Hippocampal formation (tissue), 2 donors: ENCODE measurements around the gene ARHGEF7.

Experiments used
- DNase-seq, 2 donors: peaks; one replicate each; lab custom pipeline; 2025; lab: John Stamatoyannopoulos, UW

ARHGEF7 gene

DNA sequence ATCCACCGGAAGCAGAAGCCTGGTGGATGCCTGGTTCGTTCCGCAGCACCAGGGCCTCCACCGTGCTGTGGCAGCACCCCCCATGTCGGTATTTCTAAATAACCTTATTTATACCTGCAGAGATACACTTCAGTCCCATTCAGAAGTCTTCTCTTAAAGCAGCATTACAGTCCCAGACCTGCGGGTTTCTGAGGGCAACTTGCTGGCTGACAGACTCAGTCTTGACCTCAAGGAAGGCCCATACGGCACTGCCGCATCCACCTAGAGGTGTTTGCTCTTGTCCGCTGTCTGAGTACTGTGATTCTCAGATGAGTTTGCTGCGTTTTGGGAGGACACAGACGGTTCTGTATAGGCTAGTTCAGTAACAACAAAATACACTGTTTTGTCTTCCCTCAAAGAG, 188.4 kb downstream of the ARHGEF7 start:
- DNase-seq = no peak

DNA sequence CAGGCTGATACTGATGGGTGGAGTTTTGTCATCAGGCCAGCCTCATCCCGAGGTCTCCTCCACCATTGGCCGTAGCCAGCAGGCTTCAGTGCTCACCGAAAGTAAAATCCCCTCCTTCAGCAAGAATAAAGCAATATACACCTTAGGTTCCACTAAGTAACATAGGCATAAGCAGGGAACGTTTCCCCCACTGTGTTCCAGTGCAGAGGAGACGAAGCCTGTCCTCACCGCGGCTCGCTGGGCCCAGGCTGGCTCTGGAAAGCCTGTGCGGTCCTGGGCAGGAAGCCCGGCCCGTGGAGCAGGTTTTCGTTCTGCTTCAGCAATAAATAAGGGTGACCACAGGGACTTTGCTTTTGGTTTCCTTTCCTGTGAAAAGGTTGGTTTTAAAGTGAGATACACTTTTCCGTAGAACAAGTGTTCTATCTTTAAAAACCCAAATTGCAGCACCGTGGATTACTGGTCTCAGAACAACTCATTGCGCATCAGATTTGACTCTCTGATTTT, 189.0 kb downstream of the ARHGEF7 start:
- no peak for DNase-seq

DNA sequence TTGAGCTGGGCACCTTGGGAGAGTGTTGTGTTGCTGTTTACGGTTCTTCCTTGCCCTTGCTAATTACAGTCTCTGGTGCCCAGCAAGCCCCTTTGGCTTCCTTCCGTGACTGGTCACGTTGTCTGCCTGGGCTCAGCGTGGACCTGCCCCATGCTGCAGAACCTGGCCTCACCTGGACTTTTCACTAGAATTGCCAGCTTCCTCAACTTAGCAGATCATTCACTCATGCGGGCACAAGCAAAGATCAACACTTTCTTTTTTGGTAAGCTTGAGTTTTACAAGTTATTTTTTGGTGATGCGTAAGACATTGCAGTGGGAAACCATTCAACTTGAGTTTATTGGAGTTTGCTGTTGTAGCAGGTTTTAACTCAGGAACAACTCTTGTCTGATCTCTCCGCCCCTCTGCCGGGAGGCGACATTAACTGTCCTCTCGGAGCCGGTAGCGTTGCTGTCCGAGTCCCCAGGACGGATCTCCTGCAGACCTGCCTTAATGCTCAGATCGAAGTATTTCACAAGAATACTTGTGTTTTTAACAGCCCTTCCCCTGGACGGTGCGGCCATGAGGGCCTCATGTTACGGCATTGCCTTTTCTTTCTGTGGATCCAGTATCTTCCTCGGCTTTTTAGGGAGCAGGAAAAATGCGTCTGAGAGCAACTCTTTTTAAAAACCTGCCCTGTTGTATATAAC, 189.6 kb downstream of the ARHGEF7 start:
- no peak for DNase-seq

DNA sequence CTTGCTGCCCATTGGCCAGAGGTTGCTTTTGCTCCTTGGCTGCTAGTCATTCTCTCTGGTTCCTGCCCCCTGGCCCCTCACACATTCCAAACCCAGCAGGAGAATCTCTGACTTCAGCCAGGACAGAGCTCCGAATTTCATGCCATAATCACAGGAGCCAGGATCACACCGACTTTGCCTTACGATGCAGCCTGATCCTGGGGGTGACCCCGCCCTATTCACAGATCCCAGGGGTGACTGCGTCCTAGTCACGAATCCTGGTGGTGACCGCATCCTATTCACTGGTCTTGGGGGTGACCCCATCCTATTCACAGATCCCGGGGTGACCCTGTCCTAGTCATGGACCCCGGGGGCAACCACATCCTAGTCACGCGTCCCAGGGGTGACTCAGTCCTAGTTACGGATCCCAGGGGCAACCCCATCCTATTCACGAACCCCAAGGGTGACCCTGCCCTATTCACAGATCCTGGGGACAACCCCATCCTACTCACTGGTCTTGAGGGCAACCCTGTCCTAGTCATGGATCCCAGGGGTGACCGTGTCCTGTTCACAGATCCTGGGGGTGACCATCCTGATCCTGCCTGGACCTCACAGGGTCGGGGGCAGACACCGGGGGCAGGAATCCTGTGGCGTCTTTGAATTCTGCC, 198.0 kb downstream of the ARHGEF7 start:
- DNase-seq = no peak

DNA sequence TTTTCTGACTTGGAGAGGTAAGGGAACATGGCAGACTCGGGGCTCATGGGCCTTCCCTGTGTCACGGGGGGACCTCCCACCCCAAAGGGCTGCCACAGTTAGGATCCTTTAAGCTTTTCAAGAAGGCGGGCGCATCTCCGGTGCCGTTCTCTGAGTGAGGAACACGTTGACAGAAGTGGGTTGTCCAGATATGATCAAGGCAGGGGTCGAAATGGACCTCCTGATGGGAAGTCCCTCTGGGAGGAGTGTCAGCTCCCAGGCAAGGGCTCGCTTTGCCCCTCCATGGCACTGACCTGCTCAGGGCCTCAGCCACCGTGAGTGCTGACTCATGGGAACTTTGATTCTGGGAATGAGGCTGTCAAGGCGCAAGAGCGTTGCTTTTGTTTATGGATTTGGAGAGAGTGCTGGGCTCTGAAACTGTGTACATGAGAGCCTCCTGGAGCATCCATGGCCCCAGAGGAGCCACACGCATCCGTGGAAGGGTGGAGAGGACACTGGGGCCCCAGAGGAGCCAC, 198.9 kb downstream of the ARHGEF7 start:
- no peak for DNase-seq

DNA sequence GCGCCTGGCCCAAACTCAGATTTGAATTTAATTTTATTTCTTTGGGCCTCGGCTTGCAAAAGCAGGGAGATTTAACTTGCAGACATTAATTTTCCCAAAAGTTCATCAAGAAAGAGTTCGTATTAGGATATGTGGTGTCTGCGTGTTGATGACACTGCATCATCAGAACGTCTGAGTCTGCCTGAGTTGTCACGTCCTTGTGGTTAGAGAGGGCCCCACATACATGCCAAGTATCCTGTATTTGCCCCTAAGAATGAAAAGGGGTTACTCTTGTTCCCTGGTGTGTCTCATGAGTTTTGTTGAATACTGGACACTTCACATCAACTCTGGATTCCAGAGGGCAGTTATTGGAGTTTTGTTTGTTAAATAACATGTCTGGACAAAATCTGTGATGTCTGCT, 199.7 kb downstream of the ARHGEF7 start:
- no peak for DNase-seq

DNA sequence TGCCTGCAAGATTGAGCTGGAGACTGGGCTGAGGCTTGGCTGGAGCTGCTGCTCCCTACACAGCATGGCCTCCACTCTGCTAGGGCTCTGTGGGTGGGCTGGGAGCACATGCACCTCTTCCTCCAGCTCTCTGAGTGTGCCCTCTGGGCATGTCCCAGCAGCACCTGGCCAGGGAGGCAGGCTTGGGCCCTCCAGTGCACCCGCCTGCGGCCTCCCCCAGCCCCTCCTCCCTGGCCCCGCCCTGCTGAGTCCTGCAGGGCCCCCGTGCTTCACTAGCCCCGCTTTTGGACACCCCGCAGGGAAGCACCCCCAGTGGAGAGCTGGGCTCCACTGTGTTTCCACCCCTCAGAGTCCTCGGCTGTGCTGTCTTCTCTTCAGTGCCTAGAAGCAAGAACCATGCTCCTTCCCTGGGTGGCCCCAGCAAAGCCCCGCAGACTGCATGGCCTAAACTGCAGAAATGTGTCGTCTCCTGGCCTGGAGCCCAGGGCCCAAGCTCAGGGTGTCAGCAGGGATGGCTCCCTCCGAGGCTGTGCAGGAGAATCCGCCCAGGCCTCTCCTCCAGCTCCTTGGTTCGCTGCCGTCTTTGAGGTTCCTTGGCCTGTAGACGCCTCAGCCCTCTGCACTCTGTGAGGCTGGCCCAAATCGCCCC, 200.4 kb downstream of the ARHGEF7 start:
- no peak for DNase-seq

DNA sequence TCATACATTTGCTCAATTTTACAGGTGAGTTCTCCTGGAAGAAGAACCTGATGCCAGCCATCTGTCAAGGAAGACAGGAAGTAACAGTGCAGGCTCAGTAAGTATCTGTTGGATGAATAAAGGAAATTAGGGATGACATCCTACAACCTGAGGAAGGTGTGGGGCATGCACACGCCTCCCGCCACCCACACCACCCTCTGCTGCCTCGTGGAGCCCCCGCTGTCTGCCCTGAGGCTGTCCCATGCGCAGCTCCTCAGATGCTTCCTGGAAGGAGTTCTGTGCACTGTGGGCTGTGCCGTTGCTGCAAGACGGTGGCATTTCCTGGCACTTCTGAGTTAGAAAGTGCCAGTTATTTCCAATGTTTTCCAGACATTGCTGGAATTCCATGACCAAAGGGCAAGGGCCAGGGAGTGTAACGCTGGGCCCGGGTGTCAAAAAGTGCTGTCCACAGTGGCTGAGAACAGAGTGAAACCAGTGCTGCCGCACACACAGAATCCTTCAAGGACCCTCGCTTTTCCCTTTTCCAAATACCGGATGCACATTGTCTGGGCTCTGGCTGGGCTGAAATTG, 201.1 kb downstream of the ARHGEF7 start:
- no peak for DNase-seq

DNA sequence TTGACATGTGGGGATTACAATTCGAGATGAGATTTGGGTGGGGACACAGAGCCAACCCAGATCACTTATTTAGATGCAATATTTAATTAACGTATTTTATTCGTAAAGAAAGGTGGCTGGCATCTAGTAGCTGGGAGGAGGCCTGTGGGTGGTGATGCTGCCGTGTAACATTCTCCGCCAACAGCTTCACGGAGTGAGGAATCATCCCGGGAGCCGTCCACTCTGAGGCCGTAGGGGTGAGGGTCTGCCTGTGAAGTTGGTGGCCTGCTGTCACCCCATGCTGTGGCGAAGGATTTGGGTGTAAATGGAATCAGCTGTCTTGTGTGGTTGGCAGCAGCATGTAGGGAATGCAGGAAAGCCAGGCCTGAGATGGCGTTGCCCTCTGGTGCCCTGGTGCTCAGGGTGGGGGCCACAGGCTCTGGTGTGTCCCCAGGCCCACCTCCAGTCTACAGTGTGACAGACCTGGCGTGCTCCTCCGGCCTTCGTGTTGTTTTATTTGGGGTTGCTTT, 202.0 kb downstream of the ARHGEF7 start:
- DNase-seq = no peak

DNA sequence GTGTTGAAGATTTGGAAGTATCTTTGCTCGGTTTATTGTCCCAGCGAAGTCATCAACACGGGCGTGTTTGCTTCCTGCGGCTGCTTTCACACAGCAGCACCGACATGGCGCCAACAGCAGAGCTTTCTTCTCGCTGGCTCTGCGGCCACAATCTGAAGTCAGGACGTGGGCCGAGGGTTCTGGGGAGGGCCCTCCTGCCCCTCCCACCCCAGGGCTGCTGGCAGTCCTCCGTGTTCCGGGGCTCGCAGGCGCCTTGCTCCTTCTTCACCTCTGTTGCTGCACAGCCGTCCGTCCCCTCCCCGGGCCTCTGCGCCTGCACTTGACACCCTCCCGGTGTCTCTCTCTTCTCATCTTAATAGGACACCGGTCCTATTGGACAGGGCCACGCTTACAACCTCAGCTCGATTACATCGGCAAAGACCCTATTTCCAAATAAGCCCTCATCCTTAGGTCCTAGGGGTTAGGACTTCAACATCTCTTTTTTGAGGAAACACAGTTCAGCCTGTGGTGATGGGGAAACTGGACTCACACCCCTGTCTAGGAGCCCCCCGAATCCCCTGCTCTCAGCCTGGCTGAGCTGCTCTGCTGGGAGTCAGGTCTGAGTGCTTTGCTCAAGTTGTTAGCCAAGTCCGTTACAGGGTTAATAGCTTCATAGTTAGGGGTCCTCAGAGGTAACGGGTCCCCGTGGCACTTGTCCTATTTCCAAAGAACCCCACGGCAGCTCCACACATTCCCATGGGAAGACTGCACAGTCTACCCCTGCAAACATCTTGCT, 202.6 kb downstream of the ARHGEF7 start:
- DNase-seq = no peak

DNA sequence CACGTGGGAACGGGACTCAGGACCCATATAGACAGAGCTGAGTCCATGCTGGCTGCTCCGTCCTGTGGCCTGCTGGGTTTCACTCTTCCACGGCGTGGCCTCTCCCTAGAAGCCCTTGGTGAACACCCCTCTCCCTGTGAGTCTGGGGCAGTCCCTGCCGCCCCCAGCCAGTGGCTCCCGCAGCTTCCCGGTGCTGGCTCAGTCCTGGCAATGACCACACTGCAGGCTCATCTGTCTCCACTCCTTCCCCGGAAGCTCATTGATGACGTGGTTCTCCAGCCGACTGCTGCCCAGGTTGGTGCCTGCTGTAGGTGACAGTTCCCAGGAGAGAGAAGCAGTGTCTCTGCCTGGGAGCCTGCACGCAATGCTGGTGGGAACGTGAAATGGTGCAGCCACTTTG, 203.3 kb downstream of the ARHGEF7 start:
- no peak for DNase-seq

DNA sequence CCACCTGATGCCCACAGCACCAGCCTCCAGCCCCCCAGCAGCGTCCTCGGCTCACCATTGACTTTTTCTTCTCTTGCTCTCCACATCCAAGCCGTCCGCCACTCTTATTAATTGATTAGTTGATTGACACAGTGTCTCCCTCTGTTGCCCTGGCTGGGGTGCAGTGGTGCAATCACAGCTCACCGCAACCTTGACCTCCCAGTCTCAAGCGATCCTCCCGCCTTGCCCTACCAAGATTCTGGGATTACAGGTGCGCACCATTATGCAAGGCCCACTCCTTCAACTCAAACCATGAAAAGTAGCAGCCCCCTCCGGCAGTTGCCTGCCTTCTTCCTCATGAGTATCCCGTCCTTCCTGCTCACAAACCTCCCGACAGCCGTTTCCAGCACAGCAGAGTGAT, 204.4 kb downstream of the ARHGEF7 start:
- DNase-seq = no peak

DNA sequence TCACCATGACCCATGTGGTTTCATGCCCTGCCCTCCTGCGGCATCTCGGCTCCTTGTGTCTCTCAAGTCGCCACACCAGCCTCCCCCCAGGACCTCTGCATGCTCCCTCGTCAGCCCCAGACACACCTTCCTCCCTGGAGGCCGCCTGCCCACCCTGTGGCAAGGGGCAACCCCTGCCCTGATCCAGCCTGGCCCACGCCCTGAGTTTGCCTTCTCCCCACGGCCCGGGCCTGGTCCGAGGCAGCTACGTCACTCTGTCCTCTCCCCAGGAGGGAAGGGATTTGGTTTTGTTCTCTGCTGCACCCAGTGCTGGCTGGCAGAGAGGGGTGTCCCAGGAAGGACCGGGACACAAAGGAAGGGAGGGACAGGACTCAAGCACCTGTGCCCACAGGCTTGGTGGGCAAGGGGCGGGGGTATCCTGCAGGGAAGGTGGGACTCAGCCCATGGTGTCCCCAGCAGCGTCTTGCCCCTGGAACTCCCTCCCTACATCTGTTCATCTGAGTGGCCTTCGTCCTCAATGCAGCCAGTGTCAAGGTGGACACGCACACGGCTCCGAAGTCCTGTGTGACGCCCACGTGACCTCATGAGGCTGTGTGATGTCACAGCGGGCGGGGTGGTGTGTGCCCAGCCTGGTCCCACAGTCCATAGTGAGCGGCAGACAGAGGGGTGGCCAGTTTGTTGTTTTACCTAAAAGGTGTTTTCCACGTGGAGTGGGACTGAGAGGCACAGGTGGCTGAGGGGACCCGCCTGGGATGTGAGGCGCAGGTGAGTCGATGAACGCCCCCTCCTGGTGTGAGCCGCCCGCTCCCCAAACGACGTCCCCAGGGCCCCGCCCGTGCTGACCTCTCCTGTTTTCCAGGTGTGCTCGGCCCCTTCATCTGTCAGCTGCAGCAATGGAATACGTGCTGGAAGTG, 205.1 kb downstream of the ARHGEF7 start, which contains the start of gene TEX29:
TEX29 (plus strand) TSS at position 645 of the 914 bp plus-strand sequence; CDS start at position 894, 249 bp downstream.
- no peak for DNase-seq

DNA sequence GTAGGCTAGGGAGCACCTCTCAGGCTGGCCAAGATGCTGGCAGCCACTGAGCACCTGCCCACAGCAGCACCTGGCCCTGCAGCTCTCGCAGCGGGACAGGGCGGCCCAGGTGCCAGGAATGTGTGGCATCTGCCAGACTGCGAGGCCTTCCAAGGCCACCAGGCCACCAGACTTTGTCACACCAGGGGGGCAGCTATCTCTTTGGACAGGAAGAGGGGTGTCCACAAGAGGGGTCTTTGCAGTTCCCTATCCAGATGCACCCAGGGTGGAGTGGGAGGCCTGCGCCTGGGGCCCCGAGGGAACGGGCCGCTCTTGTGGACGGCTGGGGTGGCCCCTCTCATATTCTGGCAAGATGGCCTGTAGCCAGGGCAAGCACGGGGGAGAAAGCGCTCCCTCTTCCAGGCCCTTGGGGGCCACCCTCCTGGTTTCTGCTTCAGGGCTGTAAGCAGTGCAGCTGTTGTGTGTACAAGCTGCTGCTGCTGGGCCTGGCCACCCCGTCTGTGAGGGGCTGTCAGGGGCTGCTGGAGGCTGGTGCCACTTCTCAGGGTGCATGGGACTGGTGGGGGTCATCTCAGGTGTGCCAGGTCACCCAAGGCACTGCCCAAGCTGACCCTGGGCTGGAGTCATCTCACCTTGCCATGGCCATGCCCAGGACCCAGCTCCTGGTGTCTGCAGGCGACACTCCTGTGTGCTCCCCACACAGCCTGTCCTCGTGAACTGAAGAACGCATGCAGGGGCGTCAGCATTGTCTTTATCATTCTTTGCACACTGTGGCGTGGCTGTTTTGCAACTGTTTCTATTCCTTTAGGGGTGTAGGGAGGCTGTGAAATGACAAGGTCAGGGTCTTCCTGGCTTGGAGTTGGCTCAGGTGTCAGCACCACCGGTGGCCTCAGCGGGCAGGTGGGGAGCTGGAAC, 207.1 kb downstream of the ARHGEF7 start:
- no peak for DNase-seq

DNA sequence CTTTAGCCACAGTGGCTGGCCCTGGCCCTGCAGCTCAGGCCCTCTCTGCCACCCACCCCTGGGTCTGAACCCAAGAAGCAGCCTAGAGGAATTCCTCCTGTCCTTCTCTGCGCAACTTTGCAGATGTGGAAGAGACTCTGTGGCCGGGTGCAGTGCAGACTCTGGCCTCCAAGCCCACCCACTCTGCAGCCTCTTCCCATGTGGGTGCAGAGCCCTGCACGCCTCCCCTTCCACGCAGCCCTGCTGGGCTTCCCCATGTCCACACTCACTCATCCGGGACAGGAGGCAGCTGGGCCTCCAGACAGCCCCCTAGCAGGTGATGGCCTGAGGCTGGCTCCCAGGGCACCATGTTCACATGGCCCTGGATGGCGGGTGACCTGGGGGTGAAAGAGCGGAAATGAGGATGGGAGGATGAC, 207.8 kb downstream of the ARHGEF7 start:
- DNase-seq = no peak

DNA sequence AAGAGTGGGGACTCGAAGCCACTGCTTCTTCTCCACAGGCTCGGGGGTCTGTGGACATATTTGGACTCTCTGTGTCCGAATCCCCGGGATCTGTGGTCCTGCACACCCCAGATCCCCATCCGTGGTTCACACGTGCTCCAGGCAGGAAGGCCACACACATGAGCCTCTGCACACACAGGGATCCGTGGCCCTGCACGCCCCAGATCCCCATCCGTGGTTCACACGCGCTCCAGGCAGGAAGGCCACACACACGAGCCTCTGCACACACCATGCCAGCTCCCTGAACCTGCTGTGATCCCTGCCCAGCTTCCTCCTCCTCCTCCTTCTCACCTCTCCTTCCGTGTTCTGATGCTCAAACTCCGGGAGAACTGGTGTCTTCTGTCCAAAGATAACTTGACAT, 208.4 kb downstream of the ARHGEF7 start:
- DNase-seq = no peak

DNA sequence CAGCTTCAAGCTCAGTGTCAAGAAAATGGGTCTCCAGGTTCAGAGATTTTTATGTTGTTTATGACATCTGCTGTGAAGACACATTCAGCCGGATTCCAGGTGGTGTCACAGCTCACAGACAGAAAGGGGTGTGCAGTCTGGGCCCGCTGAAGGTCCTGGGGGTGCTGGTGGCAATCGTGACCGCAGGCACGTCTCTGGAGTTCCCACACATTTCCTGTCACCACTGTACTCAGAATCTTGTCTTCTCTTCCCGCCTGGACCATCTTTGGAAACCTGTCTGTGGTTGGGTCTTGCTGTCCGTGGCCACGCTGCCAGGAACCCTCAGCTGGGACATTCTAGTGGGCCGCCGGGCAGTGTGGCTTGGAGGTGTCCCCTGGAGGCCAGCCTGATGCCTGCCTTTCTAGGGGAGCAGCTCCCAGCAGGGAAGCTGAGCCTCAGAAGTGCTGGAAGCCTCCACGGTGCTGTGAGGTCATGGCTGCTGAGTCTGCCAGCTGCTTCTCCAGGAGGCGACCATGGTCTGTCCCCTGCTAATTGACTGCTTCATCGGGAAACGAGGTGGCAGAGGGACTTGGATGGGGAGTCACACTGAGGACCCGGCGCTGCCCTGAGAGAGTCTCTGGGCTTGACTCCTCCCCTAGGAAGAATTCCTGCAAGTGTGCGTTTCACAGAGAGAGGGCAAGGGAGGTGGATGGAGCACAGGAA, 209.0 kb downstream of the ARHGEF7 start:
- no peak for DNase-seq

DNA sequence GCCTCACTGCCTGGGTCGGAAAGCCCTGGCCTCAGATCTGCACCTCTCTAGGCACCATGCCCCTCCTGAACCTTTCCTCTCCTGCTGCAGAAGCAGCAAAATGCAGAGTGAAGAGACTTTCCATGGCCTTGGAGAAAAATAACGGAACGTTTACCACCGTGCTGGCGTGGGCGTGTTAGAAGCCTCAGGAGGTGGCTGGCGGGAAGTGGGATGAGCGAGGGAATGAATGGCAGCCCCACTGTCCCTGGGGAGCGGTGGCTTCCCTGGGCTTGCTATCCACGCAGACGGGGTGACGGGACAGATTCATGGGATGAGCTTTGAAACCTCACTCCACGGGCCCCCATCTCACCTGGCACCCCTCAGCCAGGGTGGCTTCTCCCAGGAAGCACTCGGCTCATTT, 209.6 kb downstream of the ARHGEF7 start:
- no peak for DNase-seq
